Measurements from ENCODE around the gene MED9. TPM values are rescaled to one million over a fixed set of nuclear protein-coding genes. Genes with fewer than 3 reads are reported as not detected.

MED9 gene
- total RNA-seq, 1 experiment from 2014 or later, result 10.5 TPM

GRCh38 chr17:17487998-17488397 is 11.2 kb downstream of the MED9 start:
- no peak for DNase-seq (ENCODE audit: low spot score)

GRCh38 chr17:17491031-17491471 is 14.3 kb downstream of the MED9 start:
- no peak for DNase-seq (ENCODE audit: low spot score)

GRCh38 chr17:17491546-17491988 is 14.8 kb downstream of the MED9 start:
- no peak for DNase-seq (ENCODE audit: low spot score)

GRCh38 chr17:17492085-17492484 is 15.3 kb downstream of the MED9 start:
- DNase-seq (ENCODE audit: low spot score), result no peak

GRCh38 chr17:17492571-17492970 is 15.8 kb downstream of the MED9 start:
- no peak for DNase-seq (ENCODE audit: low spot score)

GRCh38 chr17:17493249-17493985 is 16.6 kb downstream of the MED9 start:
- DNase-seq (ENCODE audit: low spot score), result no peak

- no peak for DNase-seq (ENCODE audit: low spot score)
These were observed 17.2 kb downstream of the MED9 start for GRCh38 chr17:17493986-17494466.

- DNase-seq (ENCODE audit: low spot score), result no peak
These were observed 17.7 kb downstream of the MED9 start for GRCh38 chr17:17494499-17494869.

GRCh38 chr17:17494870-17495535 is 18.2 kb downstream of the MED9 start:
- DNase-seq (ENCODE audit: low spot score), result peak; percentile 25

GRCh38 chr17:17495536-17496188 is 18.9 kb downstream of the MED9 start:
- no peak for DNase-seq (ENCODE audit: low spot score)

GRCh38 chr17:17496189-17497064 is 19.6 kb downstream of the MED9 start, which contains the start of gene RASD1:
Gene RASD1, minus strand, starts transcription at chr17:17496395. Its CDS starts 214 bp downstream, at chr17:17496181.
- peak; percentile 77 for DNase-seq (ENCODE audit: low spot score)

- no peak for DNase-seq (ENCODE audit: low spot score)
These were observed 20.5 kb downstream of the MED9 start for GRCh38 chr17:17497065-17497844.

- DNase-seq (ENCODE audit: low spot score), result no peak
These were observed 21.2 kb downstream of the MED9 start for GRCh38 chr17:17497845-17498520.

- no peak for DNase-seq (ENCODE audit: low spot score)
These were observed 22.0 kb downstream of the MED9 start for GRCh38 chr17:17498606-17499301.

- no peak for DNase-seq (ENCODE audit: low spot score)
These were observed 22.8 kb downstream of the MED9 start for GRCh38 chr17:17499402-17500145.

- peak; percentile 68 for DNase-seq (ENCODE audit: low spot score)
These were observed 24.3 kb downstream of the MED9 start for GRCh38 chr17:17500999-17501605.

GRCh38 chr17:17502741-17503565 is 26.2 kb downstream of the MED9 start:
- DNase-seq (ENCODE audit: low spot score), result no peak

Measured in HT-29 (cell line).